CD4-positive, CD25-positive, alpha-beta regulatory T cell (primary cell): ENCODE results near the gene HBA2. TPM values are rescaled to one million over a fixed set of nuclear protein-coding genes. Genes with fewer than 3 reads are reported as not detected.

Source experiments
- ATAC-seq, 2 donors: fragments of 150-1000 bp; cut with Tn5 transposase; one replicate each; pipeline ENCODE4 v1.10.0; 2021; ENCODE audit warnings: low read depth in 2 of 2, moderate number of reproducible peaks in 2 of 2, moderate library complexity in 1 of 2
- DNase-seq, 3 donors: peaks; one replicate each; pipeline versions ENCODE4 v3.0.0 to v3.0.0-alpha.2; 2012 to 2022; ENCODE audit warnings: mixed read lengths in 1 of 3
- H3K27ac ChIP-seq: one replicate; pipeline ENCODE4 v1.7.0; 2013; ENCODE audit warnings: mild to moderate bottlenecking, low read length; ENCODE audit not compliant: insufficient read depth, poor library complexity, severe bottlenecking
- H3K27me3 ChIP-seq: one replicate; pipeline ENCODE4 v1.7.0; 2013; ENCODE audit warnings: low read length; ENCODE audit not compliant: control insufficient read depth, insufficient read depth
- H3K36me3 ChIP-seq: one replicate; pipeline ENCODE4 v1.7.0; 2013; ENCODE audit warnings: mild to moderate bottlenecking, low read length, moderate library complexity; ENCODE audit not compliant: control insufficient read depth, insufficient read depth
- H3K4me1 ChIP-seq: 2 replicates; pipeline ENCODE4 v1.7.0; 2013; ENCODE audit warnings: mild to moderate bottlenecking, low read length; ENCODE audit not compliant: insufficient read depth, control insufficient read depth, poor library complexity, severe bottlenecking
- H3K4me3 ChIP-seq: one replicate; pipeline ENCODE4 v1.7.0; 2013; ENCODE audit warnings: low read depth, mild to moderate bottlenecking, low read length, moderate library complexity
- H3K9me3 ChIP-seq, 2 experiments: 1 replicate in 1 of 2; 2 replicates in 1 of 2; pipeline ENCODE4 v1.7.0; 2013; ENCODE audit warnings: low read length in 2 of 2, mild to moderate bottlenecking in 1 of 2, moderate library complexity in 1 of 2; ENCODE audit not compliant: control insufficient read depth in 2 of 2
- H3K27ac Mint-ChIP-seq, 3 donors: one replicate each; pipeline ENCODE4 v1.8.0; 2020 to 2022; ENCODE audit warnings: mild to moderate bottlenecking in 3 of 3, mixed read lengths in 3 of 3, moderate library complexity in 2 of 3
- H3K27me3 Mint-ChIP-seq: one replicate; pipeline ENCODE4 v1.8.0; 2022; ENCODE audit warnings: mild to moderate bottlenecking, mixed read lengths
- H3K36me3 Mint-ChIP-seq: one replicate; pipeline ENCODE4 v1.8.0; 2020; ENCODE audit warnings: mixed read lengths
- H3K4me1 Mint-ChIP-seq, 4 donors: one replicate each; pipeline ENCODE4 v1.8.0; 2020 to 2022; ENCODE audit warnings: mixed read lengths in 4 of 4, mild to moderate bottlenecking in 1 of 4
- H3K4me3 Mint-ChIP-seq, 4 donors: one replicate each; pipeline ENCODE4 v1.8.0; 2020 to 2022; ENCODE audit warnings: mild to moderate bottlenecking in 4 of 4, mixed read lengths in 4 of 4, moderate library complexity in 3 of 4
- H3K9me3 Mint-ChIP-seq, 7 donors: one replicate each; pipeline ENCODE4 v1.8.0; 2020 to 2022; ENCODE audit warnings: mixed read lengths in 7 of 7, mild to moderate bottlenecking in 3 of 7, moderate library complexity in 2 of 7
- polyA plus RNA-seq, 4 donors: library from polyadenylated mRNA; unstranded; fragments of 300-500 nt; fragmentation: Illumina TruSeq; gene quantifications; one replicate each; pipeline ENCODE4 v1.2.3, GENCODE V29; 2021
- total RNA-seq: library from RNA; stranded (reverse); gene quantifications from one replicate; pipeline ENCODE4 v1.2.3, GENCODE V29; 2022

Gene HBA2
- total and polyA plus RNA-seq, 5 donors from 2014 or later, result 0.41 to 1.2 (median 0.93) TPM; not detected in 1

DNA sequence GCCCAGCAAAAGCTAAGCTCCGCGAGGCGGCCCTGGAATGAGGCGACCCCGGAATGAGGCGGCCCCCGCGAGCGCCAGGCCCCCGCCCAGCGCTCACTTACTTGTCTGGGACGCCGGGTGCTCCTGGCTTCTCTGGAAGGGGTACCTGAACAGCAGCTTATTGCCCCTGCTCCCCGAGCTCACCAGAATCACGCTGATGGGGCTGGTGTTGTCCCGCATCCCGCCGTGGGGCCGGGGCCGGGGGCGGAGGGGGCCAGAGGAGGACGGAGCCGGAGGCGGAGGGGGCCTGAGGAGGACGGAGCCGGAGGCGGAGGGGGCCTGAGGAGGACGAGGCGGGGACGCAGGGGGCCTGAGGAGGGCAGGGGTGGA lies 34.6 kb upstream of the HBA2 start:
- Histone ChIP-seq H3K27me3 (no peaks in the 10 kb centered on the region), H3K4me1 (peaks cover 11% of the 10 kb centered on the region), H3K36me3 (no peaks in the 10 kb centered on the region), H3K4me3 (peak overlapping the region; percentile 42), H3K9me3 (no peaks in the 10 kb centered on the region), H3K27ac (peak overlapping the region; percentile 41)
- peak; percentile 18 to 22 (median 18) for DNase-seq
- H3K9me3 Mint-ChIP-seq, result peaks cover 0 to 2% (median 0%) of the 10 kb centered on the region in 7 donors
- ATAC-seq, result no peak
- H3K4me1 Mint-ChIP-seq, result peaks cover 5 to 42% (median 18%) of the 10 kb centered on the region in 4 donors
- H3K27me3 Mint-ChIP-seq, result peaks cover 5% of the 10 kb centered on the region
- peaks cover 6% of the 10 kb centered on the region for H3K36me3 Mint-ChIP-seq
- peak overlapping the region in 2 of 3 donors; percentile 48 to 54 for H3K27ac Mint-ChIP-seq
- H3K4me3 Mint-ChIP-seq, result peak overlapping the region; percentile 81 to 93 (median 83)

DNA sequence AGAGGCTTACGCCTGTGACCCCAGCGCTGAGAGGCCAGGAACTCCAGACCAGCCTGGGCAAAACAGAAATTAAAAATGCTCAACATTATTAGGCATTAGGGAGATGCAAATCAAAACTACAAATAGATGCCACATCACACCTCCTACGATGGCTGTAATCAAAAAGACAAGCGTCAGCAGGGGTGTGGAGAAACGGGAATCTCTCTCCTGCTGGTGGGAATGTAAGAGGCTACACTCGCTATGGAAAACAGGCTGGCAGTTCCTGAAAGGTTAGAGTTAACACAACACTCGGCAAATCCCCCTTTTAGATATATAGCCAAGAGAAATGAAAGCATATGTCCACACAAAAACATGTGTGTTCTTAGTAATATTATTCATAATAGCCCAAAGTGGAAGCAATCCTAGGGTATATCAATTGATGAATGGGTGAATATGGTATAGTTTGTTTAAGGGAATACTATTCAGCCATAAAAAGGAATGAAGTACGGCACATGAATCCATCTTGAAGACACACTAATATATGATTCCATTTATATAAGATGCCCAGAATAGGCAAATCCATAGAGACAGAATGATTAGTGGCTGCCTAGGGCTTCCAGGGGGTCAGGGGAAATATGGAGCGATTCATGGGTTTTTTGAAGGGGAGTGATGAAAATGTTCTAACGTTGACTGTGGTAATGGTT lies 32.4 kb upstream of the HBA2 start:
- Histone ChIP-seq H3K4me3 (no peak overlapping the region), H3K27ac (no peak overlapping the region), H3K4me1 (peaks cover 11% of the 10 kb centered on the region), H3K27me3 (peaks cover 3% of the 10 kb centered on the region), H3K36me3 (no peaks in the 10 kb centered on the region), H3K9me3 (no peaks in the 10 kb centered on the region)
- peaks cover 4 to 27% (median 9%) of the 10 kb centered on the region in 4 donors for H3K4me1 Mint-ChIP-seq
- peak overlapping the region in 1 of 3 donors; percentile 65 for H3K27ac Mint-ChIP-seq
- DNase-seq, result no peak
- peaks cover 16% of the 10 kb centered on the region for H3K27me3 Mint-ChIP-seq
- ATAC-seq, result no peak
- peak overlapping the region; percentile 62 to 93 (median 74) for H3K4me3 Mint-ChIP-seq
- no peaks in the 10 kb centered on the region for H3K36me3 Mint-ChIP-seq
- H3K9me3 Mint-ChIP-seq, result peaks cover 0 to 2% (median 0%) of the 10 kb centered on the region in 7 donors

DNA sequence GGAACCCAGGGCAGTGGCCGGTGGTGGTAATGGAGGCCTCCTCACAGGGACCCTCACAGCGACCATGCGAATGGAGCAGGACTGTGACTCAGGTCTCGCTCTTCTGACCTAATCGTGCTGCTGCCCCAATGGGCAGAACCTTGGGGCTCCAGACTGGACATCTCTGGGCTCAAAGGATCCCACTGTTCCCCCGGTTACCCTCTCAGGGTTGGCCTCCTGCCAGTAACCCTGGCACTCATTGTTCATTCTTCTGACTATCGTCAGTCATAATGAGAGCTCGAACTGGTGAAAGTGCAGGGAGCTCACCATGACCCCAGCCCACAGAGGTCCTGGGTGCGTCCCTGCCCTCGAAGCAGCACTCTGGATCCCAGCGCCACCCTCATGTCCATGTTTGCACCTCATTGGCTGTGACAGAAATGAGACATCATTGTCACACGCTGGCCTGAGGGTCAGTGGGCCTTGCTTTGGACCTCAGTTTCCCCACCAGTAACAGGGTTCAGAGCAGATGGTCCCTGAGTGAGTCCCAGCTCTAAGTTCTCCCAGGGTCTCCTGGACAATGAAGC lies 30.2 kb upstream of the HBA2 start:
- peak overlapping the region in 1 of 4 donors; percentile 54 for H3K4me3 Mint-ChIP-seq

DNA sequence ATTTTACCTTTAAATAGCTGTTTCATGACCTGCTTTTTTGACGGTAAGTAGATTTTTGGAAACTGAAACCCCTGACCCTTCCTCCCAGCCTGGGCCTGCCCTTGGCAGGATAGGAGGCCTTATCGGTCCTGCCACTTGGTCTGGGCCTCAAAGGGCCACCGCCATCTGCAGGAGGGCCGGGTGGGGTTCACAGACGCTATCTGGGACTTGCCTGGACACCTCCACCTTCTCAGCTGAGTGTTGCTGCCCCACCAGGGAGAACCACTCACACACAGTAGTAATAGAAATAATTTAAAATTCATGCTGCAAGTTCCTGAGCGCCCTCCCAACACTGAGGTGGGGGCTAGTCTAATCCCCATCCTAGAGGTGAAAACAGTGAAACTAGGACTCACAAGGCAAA lies 29.6 kb upstream of the HBA2 start:
- Mint-ChIP-seq H3K27me3 (peaks cover 28% of the 10 kb centered on the region), H3K27ac (no peak overlapping the region), H3K36me3 (no peaks in the 10 kb centered on the region), H3K4me1 (peaks cover 0 to 11% (median 5%) of the 10 kb centered on the region in 4 donors), H3K4me3 (no peak overlapping the region), H3K9me3 (peaks cover 0 to 6% (median 0%) of the 10 kb centered on the region in 7 donors)
- peaks cover under 1% of the 10 kb centered on the region for H3K4me1 ChIP-seq
- H3K9me3 ChIP-seq, result no peaks in the 10 kb centered on the region
- no peak overlapping the region for H3K4me3 ChIP-seq
- no peaks in the 10 kb centered on the region for H3K36me3 ChIP-seq
- no peak for ATAC-seq
- DNase-seq, result no peak
- H3K27ac ChIP-seq, result no peak overlapping the region
- peaks cover 3% of the 10 kb centered on the region for H3K27me3 ChIP-seq

More for the DNA sequence above, 30.2 kb upstream of the HBA2 start:
- H3K4me1 Mint-ChIP-seq, result peaks cover 0 to 14% (median 5%) of the 10 kb centered on the region in 4 donors
- H3K27ac Mint-ChIP-seq, result no peak overlapping the region
- Histone ChIP-seq H3K4me3 (no peak overlapping the region), H3K9me3 (no peaks in the 10 kb centered on the region), H3K36me3 (no peaks in the 10 kb centered on the region), H3K4me1 (peaks cover 6% of the 10 kb centered on the region), H3K27ac (no peak overlapping the region), H3K27me3 (peaks cover 3% of the 10 kb centered on the region)
- H3K27me3 Mint-ChIP-seq, result peaks cover 28% of the 10 kb centered on the region
- H3K36me3 Mint-ChIP-seq, result no peaks in the 10 kb centered on the region
- H3K9me3 Mint-ChIP-seq, result peaks cover 0 to 6% (median 0%) of the 10 kb centered on the region in 7 donors
- DNase-seq, result no peak
- ATAC-seq, result no peak

DNA sequence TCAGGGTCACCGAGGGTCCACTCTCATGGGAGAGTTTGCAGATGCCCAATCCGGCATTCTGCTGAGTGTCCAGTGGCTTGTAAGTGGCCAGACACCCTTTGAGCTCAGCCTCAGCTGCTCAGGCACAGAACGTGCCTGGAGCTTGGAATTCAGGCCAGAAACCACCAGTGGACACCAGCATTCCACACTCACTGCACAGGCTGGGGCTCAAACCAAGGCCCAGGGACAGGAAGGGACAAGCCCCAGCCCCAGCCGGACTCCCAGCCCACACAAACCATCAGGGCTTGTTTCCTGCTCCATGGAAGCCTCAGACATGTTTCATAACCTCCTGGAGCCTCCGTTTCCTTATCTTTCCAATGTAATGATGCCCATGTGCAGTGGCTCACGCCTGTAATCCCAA lies 29.2 kb upstream of the HBA2 start:
- no peaks in the 10 kb centered on the region for H3K36me3 ChIP-seq
- Mint-ChIP-seq H3K27ac (no peak overlapping the region), H3K27me3 (peaks cover 28% of the 10 kb centered on the region), H3K36me3 (no peaks in the 10 kb centered on the region), H3K4me1 (peaks cover 0 to 10% (median 5%) of the 10 kb centered on the region in 4 donors), H3K4me3 (no peak overlapping the region), H3K9me3 (peaks cover 0 to 6% (median 0%) of the 10 kb centered on the region in 7 donors)
- DNase-seq (no peak), ATAC-seq (no peak)
- H3K4me3 ChIP-seq, result no peak overlapping the region
- H3K27me3 ChIP-seq, result peaks cover 3% of the 10 kb centered on the region
- H3K9me3 ChIP-seq, result no peaks in the 10 kb centered on the region
- no peak overlapping the region for H3K27ac ChIP-seq
- H3K4me1 ChIP-seq, result no peaks in the 10 kb centered on the region

DNA sequence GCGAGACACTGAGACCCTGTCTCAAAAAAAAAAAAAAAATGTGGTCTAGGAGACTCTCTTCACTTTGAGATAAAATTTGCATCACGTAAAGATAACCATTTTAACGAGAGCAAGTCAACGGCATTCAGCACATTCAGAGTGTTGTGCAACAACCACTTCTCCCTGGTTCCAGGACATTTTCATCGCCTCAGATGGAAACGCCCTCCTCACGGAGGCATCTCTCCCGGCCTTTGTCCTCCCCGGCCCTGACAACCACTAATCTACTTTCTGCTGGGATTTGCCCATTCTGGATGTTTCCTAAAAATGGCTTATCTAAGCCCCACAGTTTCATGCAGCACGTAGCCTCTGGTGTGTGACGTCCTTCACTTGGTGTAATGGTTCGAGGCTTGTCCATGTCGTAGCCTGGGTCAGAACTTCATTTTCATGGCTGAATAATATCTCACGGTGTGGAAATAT lies 27.9 kb upstream of the HBA2 start:
- Histone ChIP-seq H3K27me3 (peaks cover 3% of the 10 kb centered on the region), H3K36me3 (no peaks in the 10 kb centered on the region), H3K27ac (no peak overlapping the region), H3K4me3 (no peak overlapping the region), H3K4me1 (no peaks in the 10 kb centered on the region), H3K9me3 (no peaks in the 10 kb centered on the region)
- Mint-ChIP-seq H3K4me1 (peaks cover 0 to 5% (median 1%) of the 10 kb centered on the region in 4 donors), H3K4me3 (no peak overlapping the region), H3K27me3 (peaks cover 36% of the 10 kb centered on the region), H3K27ac (no peak overlapping the region), H3K9me3 (peaks cover 0 to 3% (median 0%) of the 10 kb centered on the region in 7 donors), H3K36me3 (no peaks in the 10 kb centered on the region)
- ATAC-seq (no peak), DNase-seq (no peak)

DNA sequence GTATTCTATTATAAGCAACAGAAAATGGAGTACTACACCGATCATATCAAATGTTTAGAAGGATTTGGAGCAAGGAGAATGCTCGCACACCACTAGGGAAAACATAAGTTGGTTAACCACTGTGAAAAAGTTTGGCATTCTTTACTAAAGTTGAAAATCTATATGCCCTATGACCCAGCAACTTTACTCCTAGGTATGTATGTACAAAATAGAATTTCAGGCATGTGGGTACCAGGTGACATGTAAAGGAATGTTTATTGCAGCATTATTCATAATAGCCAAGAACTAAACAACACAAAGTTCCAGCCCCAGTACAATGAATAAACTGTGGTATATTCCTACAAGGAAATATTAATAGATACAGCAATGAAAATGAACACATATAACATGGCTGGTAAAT lies 26.0 kb upstream of the HBA2 start:
- DNase-seq (no peak), ATAC-seq (no peak)
- Mint-ChIP-seq H3K4me1 (peaks cover 0 to 5% (median 0%) of the 10 kb centered on the region in 4 donors), H3K27me3 (peaks cover 44% of the 10 kb centered on the region), H3K27ac (no peak overlapping the region), H3K9me3 (peaks cover 0 to 5% (median 0%) of the 10 kb centered on the region in 7 donors), H3K4me3 (no peak overlapping the region), H3K36me3 (no peaks in the 10 kb centered on the region)
- H3K9me3 ChIP-seq, result no peaks in the 10 kb centered on the region
- no peak overlapping the region for H3K27ac ChIP-seq
- no peak overlapping the region for H3K4me3 ChIP-seq
- no peaks in the 10 kb centered on the region for H3K4me1 ChIP-seq
- H3K36me3 ChIP-seq, result no peaks in the 10 kb centered on the region
- H3K27me3 ChIP-seq, result peaks cover 3% of the 10 kb centered on the region
